ENCODE data around the gene MBP. TPM values are rescaled to one million over a fixed set of nuclear protein-coding genes. Genes with fewer than 3 reads are reported as not detected.

Gene MBP
- total and polyA plus RNA-seq, 2 donors (not counting 1 experiment from before 2014, with no cell fraction given), result 2.3 to 3.6 TPM

- Histone ChIP-seq H3K9me3 (ENCODE audit: control insufficient read depth, insufficient read depth, low read depth, low read length) (no peaks in the 10 kb centered on the region), H3K36me3 (ENCODE audit: control insufficient read depth, insufficient read depth, low read length) (no peaks in the 10 kb centered on the region), H3K4me3 (replicated peaks in 1 of 4; ENCODE audit: control extremely low read depth in 1 of 4, insufficient read depth in 1 of 4, low read depth in 3 of 4, low read length in 4 of 4) (no peak overlapping the region), H2AFZ (ENCODE audit: low read length) (no peak overlapping the region), H3K79me2 (ENCODE audit: control insufficient read depth, insufficient read depth, low read length) (no peaks in the 10 kb centered on the region), H3K27ac (ENCODE audit: insufficient read depth, low read length) (no peak overlapping the region), H4K20me1 (ENCODE audit: control insufficient read depth, extremely low read depth, insufficient read depth, low read length) (no peaks in the 10 kb centered on the region), H3K4me1 (ENCODE audit: control insufficient read depth, extremely low read depth, insufficient read depth, low read length) (peaks cover 8% of the 10 kb centered on the region), H3K9ac (ENCODE audit: insufficient read depth, low read length) (no peak overlapping the region), H3K4me2 (ENCODE audit: extremely low read depth, insufficient read depth, low read length) (no peak overlapping the region), H3K27me3 (ENCODE audit: control insufficient read depth, insufficient read depth, low read length) (no peaks in the 10 kb centered on the region)
- DNase-seq (ENCODE audit: low read depth in 2 of 2), result no peak
- TF ChIP-seq, protein P1, sequence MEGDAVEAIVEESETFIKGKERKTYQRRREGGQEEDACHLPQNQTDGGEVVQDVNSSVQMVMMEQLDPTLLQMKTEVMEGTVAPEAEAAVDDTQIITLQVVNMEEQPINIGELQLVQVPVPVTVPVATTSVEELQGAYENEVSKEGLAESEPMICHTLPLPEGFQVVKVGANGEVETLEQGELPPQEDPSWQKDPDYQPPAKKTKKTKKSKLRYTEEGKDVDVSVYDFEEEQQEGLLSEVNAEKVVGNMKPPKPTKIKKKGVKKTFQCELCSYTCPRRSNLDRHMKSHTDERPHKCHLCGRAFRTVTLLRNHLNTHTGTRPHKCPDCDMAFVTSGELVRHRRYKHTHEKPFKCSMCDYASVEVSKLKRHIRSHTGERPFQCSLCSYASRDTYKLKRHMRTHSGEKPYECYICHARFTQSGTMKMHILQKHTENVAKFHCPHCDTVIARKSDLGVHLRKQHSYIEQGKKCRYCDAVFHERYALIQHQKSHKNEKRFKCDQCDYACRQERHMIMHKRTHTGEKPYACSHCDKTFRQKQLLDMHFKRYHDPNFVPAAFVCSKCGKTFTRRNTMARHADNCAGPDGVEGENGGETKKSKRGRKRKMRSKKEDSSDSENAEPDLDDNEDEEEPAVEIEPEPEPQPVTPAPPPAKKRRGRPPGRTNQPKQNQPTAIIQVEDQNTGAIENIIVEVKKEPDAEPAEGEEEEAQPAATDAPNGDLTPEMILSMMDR (conservative IDR thresholded peaks at IDR 0.05 in 1 of 2, IDR thresholded peaks at IDR 0.05 in 1 of 2; ENCODE audit: low read depth in 1 of 2, low read length in 2 of 2), result no peak
- TF ChIP-seq EZH2 (IDR thresholded peaks at IDR 0.05; ENCODE audit: low read length, missing control alignments), result no peak
Measured at GRCh38 chr18:77053616-77054287, 78.8 kb downstream of the MBP start.

DNA sequence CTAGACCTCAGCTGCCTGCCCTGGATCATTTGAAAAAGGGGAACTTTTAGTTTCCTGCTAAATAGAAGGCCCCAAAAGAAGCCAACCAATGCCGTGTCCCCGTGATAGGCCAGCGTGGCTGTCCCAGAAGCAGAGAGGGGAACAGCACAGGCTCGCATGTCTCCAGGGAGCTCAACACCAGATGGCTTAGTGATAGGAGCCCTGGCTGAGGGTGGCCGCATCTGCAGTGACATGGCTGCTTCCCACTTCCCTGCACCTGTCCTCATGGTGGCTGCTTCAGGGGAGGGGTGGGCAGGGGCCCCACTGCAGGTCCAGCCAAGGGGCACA is 79.6 kb downstream of the MBP start:
- Histone ChIP-seq H4K20me1 (ENCODE audit: control insufficient read depth, extremely low read depth, insufficient read depth, low read length) (no peaks in the 10 kb centered on the region), H3K4me3 (replicated peaks in 1 of 4; ENCODE audit: control extremely low read depth in 1 of 4, insufficient read depth in 1 of 4, low read depth in 3 of 4, low read length in 4 of 4) (no peak overlapping the region), H3K9me3 (ENCODE audit: control insufficient read depth, insufficient read depth, low read depth, low read length) (no peaks in the 10 kb centered on the region), H3K27ac (ENCODE audit: insufficient read depth, low read length) (no peak overlapping the region), H2AFZ (ENCODE audit: low read length) (no peak overlapping the region), H3K79me2 (ENCODE audit: control insufficient read depth, insufficient read depth, low read length) (no peaks in the 10 kb centered on the region), H3K4me2 (ENCODE audit: extremely low read depth, insufficient read depth, low read length) (no peak overlapping the region), H3K9ac (ENCODE audit: insufficient read depth, low read length) (no peak overlapping the region), H3K27me3 (ENCODE audit: control insufficient read depth, insufficient read depth, low read length) (no peaks in the 10 kb centered on the region), H3K4me1 (ENCODE audit: control insufficient read depth, extremely low read depth, insufficient read depth, low read length) (peaks cover 8% of the 10 kb centered on the region), H3K36me3 (ENCODE audit: control insufficient read depth, insufficient read depth, low read length) (no peaks in the 10 kb centered on the region)
- TF ChIP-seq, protein P1 (conservative IDR thresholded peaks at IDR 0.05 in 1 of 2, IDR thresholded peaks at IDR 0.05 in 1 of 2; ENCODE audit: low read depth in 1 of 2, low read length in 2 of 2), result no peak
- no peak for TF ChIP-seq EZH2 (IDR thresholded peaks at IDR 0.05; ENCODE audit: low read length, missing control alignments)
- no peak for DNase-seq (ENCODE audit: low read depth in 2 of 2)

DNA sequence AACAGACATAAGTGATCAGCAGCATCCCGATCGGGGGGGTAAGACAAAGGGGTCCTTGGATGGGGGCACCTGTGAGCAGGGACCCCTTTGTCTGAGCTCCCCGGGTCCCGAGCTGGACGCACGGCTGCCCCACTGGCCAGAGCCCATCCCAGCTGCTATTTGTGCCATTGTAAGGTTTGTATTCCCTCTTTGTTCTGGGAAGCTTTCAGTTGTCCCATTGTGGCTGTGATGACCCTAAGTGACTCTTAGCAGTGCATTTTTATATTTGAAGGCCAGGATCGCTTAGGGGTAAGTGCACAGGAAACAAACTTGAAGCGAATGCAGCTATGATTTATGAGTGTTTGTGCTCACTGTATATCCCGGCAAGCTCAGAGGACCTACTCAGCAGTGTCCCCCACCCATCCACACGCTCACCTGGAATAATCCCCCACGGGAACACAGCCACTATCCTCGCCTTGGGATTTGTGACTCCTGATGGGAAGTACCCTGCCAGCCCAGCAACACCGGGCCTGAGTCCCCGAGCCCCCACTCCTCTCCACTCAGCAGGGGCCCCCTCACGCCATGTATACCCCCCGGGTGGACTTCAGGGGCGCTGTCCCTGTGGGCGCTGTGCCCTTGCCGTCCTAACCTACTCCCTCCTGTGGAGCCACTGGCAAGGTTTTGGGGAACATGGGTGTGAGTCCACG is 80.1 kb downstream of the MBP start:
- no peak overlapping the region for H3K4me3 ChIP-seq (replicated peaks in 1 of 4; ENCODE audit: control extremely low read depth in 1 of 4, insufficient read depth in 1 of 4, low read depth in 3 of 4, low read length in 4 of 4)
- H3K27ac ChIP-seq (ENCODE audit: insufficient read depth, low read length), result no peak overlapping the region

More for the DNA sequence above, 80.1 kb downstream of the MBP start:
- Histone ChIP-seq H3K4me1 (ENCODE audit: control insufficient read depth, extremely low read depth, insufficient read depth, low read length) (peaks cover 8% of the 10 kb centered on the region), H3K4me2 (ENCODE audit: extremely low read depth, insufficient read depth, low read length) (no peak overlapping the region), H3K9me3 (ENCODE audit: control insufficient read depth, insufficient read depth, low read depth, low read length) (no peaks in the 10 kb centered on the region), H3K9ac (ENCODE audit: insufficient read depth, low read length) (no peak overlapping the region), H3K27me3 (ENCODE audit: control insufficient read depth, insufficient read depth, low read length) (no peaks in the 10 kb centered on the region), H2AFZ (ENCODE audit: low read length) (no peak overlapping the region), H3K36me3 (ENCODE audit: control insufficient read depth, insufficient read depth, low read length) (no peaks in the 10 kb centered on the region), H4K20me1 (ENCODE audit: control insufficient read depth, extremely low read depth, insufficient read depth, low read length) (no peaks in the 10 kb centered on the region), H3K79me2 (ENCODE audit: control insufficient read depth, insufficient read depth, low read length) (no peaks in the 10 kb centered on the region)
- no peak for TF ChIP-seq EZH2 (IDR thresholded peaks at IDR 0.05; ENCODE audit: low read length, missing control alignments)
- TF ChIP-seq, protein P1 (conservative IDR thresholded peaks at IDR 0.05 in 1 of 2, IDR thresholded peaks at IDR 0.05 in 1 of 2; ENCODE audit: low read depth in 1 of 2, low read length in 2 of 2), result no peak
- DNase-seq (ENCODE audit: low read depth in 2 of 2), result no peak
